ENCODE results near the gene SHPK. TPM values are rescaled to one million over a fixed set of nuclear protein-coding genes. Genes with fewer than 3 reads are reported as not detected.
A peak's percentile ranks its signal among the peaks of the same experiment; 100 is the strongest.

The SHPK gene
- polyA plus RNA-seq, 1 experiment = 5.6 TPM

- Histone ChIP-seq H3K4me3 (ENCODE audit: low read depth, low read length) (no peak overlapping the region), H3K36me3 (ENCODE audit: control insufficient read depth, insufficient read depth, low read length) (peaks cover 10% of the 10 kb centered on the region), H3K27me3 (ENCODE audit: control insufficient read depth, insufficient read depth, low read length) (no peaks in the 10 kb centered on the region)
- ChIA-PET POLR2A (no interaction called here), CTCF (no interaction called here)
- peak; percentile 24 for DNase-seq (ENCODE audit: low read depth)
- TF ChIP-seq CTCF (IDR thresholded peaks at IDR 0.05; ENCODE audit: insufficient read depth, low read depth, low read length) = no peak
Measured at GRCh38 chr17:3594976-3595375, 41.1 kb downstream of the SHPK start.

- ChIA-PET CTCF (no interaction called here), POLR2A (no interaction called here)
- DNase-seq (ENCODE audit: low read depth) = no peak
- Histone ChIP-seq H3K27me3 (ENCODE audit: control insufficient read depth, insufficient read depth, low read length) (no peaks in the 10 kb centered on the region), H3K36me3 (ENCODE audit: control insufficient read depth, insufficient read depth, low read length) (peaks cover 17% of the 10 kb centered on the region), H3K4me3 (ENCODE audit: low read depth, low read length) (no peak overlapping the region)
- TF ChIP-seq CTCF (IDR thresholded peaks at IDR 0.05; ENCODE audit: insufficient read depth, low read depth, low read length) = no peak
Measured at GRCh38 chr17:3594051-3594800, 41.8 kb downstream of the SHPK start.

- Histone ChIP-seq H3K27me3 (ENCODE audit: control insufficient read depth, insufficient read depth, low read length) (no peaks in the 10 kb centered on the region), H3K4me3 (ENCODE audit: low read depth, low read length) (no peak overlapping the region), H3K36me3 (ENCODE audit: control insufficient read depth, insufficient read depth, low read length) (peaks cover 17% of the 10 kb centered on the region)
- TF ChIP-seq CTCF (IDR thresholded peaks at IDR 0.05; ENCODE audit: insufficient read depth, low read depth, low read length) = no peak
- ChIA-PET POLR2A (no interaction called here), CTCF (no interaction called here)
- no peak for DNase-seq (ENCODE audit: low read depth)
Measured at GRCh38 chr17:3593384-3593783, 42.7 kb downstream of the SHPK start.

- CTCF ChIA-PET = no interaction called here
- TF ChIP-seq CTCF (IDR thresholded peaks at IDR 0.05; ENCODE audit: insufficient read depth, low read depth, low read length) = no peak
- H3K27me3 ChIP-seq (ENCODE audit: control insufficient read depth, insufficient read depth, low read length) = no peaks in the 10 kb centered on the region
- H3K36me3 ChIP-seq (ENCODE audit: control insufficient read depth, insufficient read depth, low read length) = peaks cover 18% of the 10 kb centered on the region
- no peak overlapping the region for H3K4me3 ChIP-seq (ENCODE audit: low read depth, low read length)
- no peak for DNase-seq (ENCODE audit: low read depth)
- POLR2A ChIA-PET = no interaction called here
Measured at GRCh38 chr17:3592216-3592860, 43.7 kb downstream of the SHPK start.

GRCh38 chr17:3590768-3591167 lies 45.3 kb downstream of the SHPK start:
- no peak overlapping the region for H3K4me3 ChIP-seq (ENCODE audit: low read depth, low read length)
- no peak for DNase-seq (ENCODE audit: low read depth)
- ChIA-PET CTCF (interaction anchor here (1.1 kb wide), 2 partner anchors 12 to 35 kb away, joined by 3 read pairs; no protein-coding TSS in a partner anchor), POLR2A (no interaction called here)
- no peaks in the 10 kb centered on the region for H3K27me3 ChIP-seq (ENCODE audit: control insufficient read depth, insufficient read depth, low read length)
- no peak for TF ChIP-seq CTCF (IDR thresholded peaks at IDR 0.05; ENCODE audit: insufficient read depth, low read depth, low read length)
- peaks cover 14% of the 10 kb centered on the region for H3K36me3 ChIP-seq (ENCODE audit: control insufficient read depth, insufficient read depth, low read length)
